OCI-LY7 (cell line): ENCODE results near the gene USP24. TPM values are rescaled to one million over a fixed set of nuclear protein-coding genes. Genes with fewer than 3 reads are reported as not detected.

Source experiments
- BruUV-seq: library from RNA; stranded (reverse); fragments of 400-500 nt; replicated peaks from 2 replicates; lab custom pipeline; 2021; lab: Mats Ljungman, UMichigan
- CTCF ChIA-PET: fragments of 300-600 bp; sonication (Branson Sonifier 250); formaldehyde crosslinking; loops from one replicate; lab custom pipeline; 2022; ENCODE audit warnings: antibody characterized with exemption; ENCODE audit not compliant: unreplicated experiment; lab: Charles Lee
- POLR2A ChIA-PET: fragments of 300-600 bp; sonication (Branson Sonifier 250); formaldehyde crosslinking; loops from one replicate; lab custom pipeline; 2022; ENCODE audit warnings: antibody characterized with exemption; lab: Charles Lee
- DNase-seq: peaks from one replicate; pipeline ENCODE4 v3.0.0-alpha.2; 2015; ENCODE audit warnings: low spot score
- H2AFZ ChIP-seq: fragments of 200-600 bp; sonication (generic), shearing (Covaris generic); 2 replicates; pipeline ENCODE4 v1.6.1; 2014; ENCODE audit warnings: mild to moderate bottlenecking, antibody characterized with exemption, low read length, moderate library complexity
- H3K27ac ChIP-seq: fragments of 200-600 bp; sonication (generic); 2 replicates; pipeline ENCODE4 v1.5.1; 2014; ENCODE audit warnings: mixed run types, low read depth, mild to moderate bottlenecking, moderate library complexity, low read length, inconsistent platforms; ENCODE audit not compliant: poor library complexity, severe bottlenecking
- H3K36me3 ChIP-seq: fragments of 200-600 bp; sonication (generic); 2 replicates; pipeline ENCODE4 v1.6.1; 2014; ENCODE audit warnings: mild to moderate bottlenecking, antibody characterized with exemption, low read length, moderate library complexity, mixed read lengths; ENCODE audit not compliant: insufficient read depth
- H3K4me1 ChIP-seq: fragments of 200-600 bp; sonication (generic); 2 replicates; pipeline ENCODE4 v1.5.1; 2014; ENCODE audit warnings: mild to moderate bottlenecking, low read length; ENCODE audit not compliant: insufficient read depth, poor library complexity, severe bottlenecking
- H3K4me2 ChIP-seq: fragments of 200-600 bp; sonication (generic); 2 replicates; pipeline ENCODE4 v1.6.1; 2014; ENCODE audit warnings: mild to moderate bottlenecking, low read length
- H3K4me3 ChIP-seq: fragments of 200-600 bp; sonication (generic); 2 replicates; pipeline ENCODE4 v1.5.1; 2014; ENCODE audit warnings: mild to moderate bottlenecking, low read depth, low read length; ENCODE audit not compliant: poor library complexity, severe bottlenecking
- H3K79me2 ChIP-seq: fragments of 200-600 bp; sonication (generic); 2 replicates; pipeline ENCODE4 v1.6.1; 2016; ENCODE audit warnings: low read depth, mild to moderate bottlenecking, low read length, moderate library complexity, mixed read lengths; ENCODE audit not compliant: insufficient read depth
- H3K9me2 ChIP-seq: fragments of 200-600 bp; sonication (generic); 2 replicates; pipeline ENCODE4 v1.6.1; 2016; ENCODE audit warnings: mild to moderate bottlenecking, low read length, mixed read lengths; ENCODE audit not compliant: insufficient read depth
- H3K9me3 ChIP-seq: fragments of 200-600 bp; sonication (generic); 2 replicates; pipeline ENCODE4 v1.6.1; 2014; ENCODE audit warnings: mild to moderate bottlenecking, mixed run types, low read length, mixed read lengths
- H4K20me1 ChIP-seq: fragments of 200-600 bp; sonication (generic); 2 replicates; pipeline ENCODE4 v1.6.1; 2014; ENCODE audit warnings: mild to moderate bottlenecking, antibody characterized with exemption, low read length, moderate library complexity, mixed read lengths; ENCODE audit not compliant: insufficient read depth
- CTCF ChIP-seq: fragments of 200-600 bp; sonication (generic); conservative IDR thresholded peaks from 2 replicates; pipeline ENCODE4 v1.5.1; 2014; ENCODE audit warnings: mild to moderate bottlenecking, antibody characterized with exemption, low read length, moderate library complexity, mixed read lengths
- EZH2phosphoT487 ChIP-seq: fragments of 200-600 bp; sonication (generic); IDR thresholded peaks from 2 replicates; pipeline ENCODE4 v1.6.1; 2018; ENCODE audit warnings: low read depth, borderline replicate concordance, mild to moderate bottlenecking, mixed run types, antibody characterized with exemption, low read length, moderate library complexity, mixed read lengths
- intact Hi-C: fragments of 100-400 bp; cut with micrococcal nuclease; formaldehyde crosslinking; loops from one replicate; pipeline ENCODE4 v1.10.0; 2022; ENCODE audit not compliant: unreplicated experiment
- total RNA-seq, 2 experiments: library from RNA; depleted of rRNA in 1 of 2; stranded (reverse); fragments of >200 nt in 1 of 2; shearing (Covaris generic) in 1 of 2; gene quantifications; 2 replicates each; pipeline ENCODE4 v1.2.3, GENCODE V29; 2014 to 2022

USP24 gene
- total RNA-seq, 2 experiments from 2014 or later = 35.1 to 46.3 TPM

- Histone ChIP-seq H3K79me2 (no peaks in the 10 kb centered on the region), H3K9me2 (no peaks in the 10 kb centered on the region), H3K4me3 (no peak overlapping the region), H2AFZ (no peak overlapping the region), H4K20me1 (no peaks in the 10 kb centered on the region), H3K4me2 (no peak overlapping the region), H3K36me3 (peaks cover 68% of the 10 kb centered on the region), H3K9me3 (no peaks in the 10 kb centered on the region), H3K27ac (no peak overlapping the region), H3K4me1 (no peaks in the 10 kb centered on the region)
- BruUV-seq = no TSS peak
- intact Hi-C loops = no loop called here
- ChIA-PET CTCF (no interaction called here), POLR2A (interaction anchor here (0.7 to 1.4 kb wide), 2 partner anchors 65 to 377 kb away, joined by 3 to 5 read pairs; no protein-coding TSS in a partner anchor)
- TF ChIP-seq CTCF (no peak), EZH2phosphoT487 (no peak)
- no peak for DNase-seq
Measured at GRCh38 chr1:55147524-55147923, 67.6 kb downstream of the USP24 start.

GRCh38 chr1:55146781-55147180 is 68.4 kb downstream of the USP24 start:
- Histone ChIP-seq H3K27ac (no peak overlapping the region), H3K9me2 (no peaks in the 10 kb centered on the region), H3K4me1 (no peaks in the 10 kb centered on the region), H3K36me3 (peaks cover 70% of the 10 kb centered on the region), H3K4me2 (no peak overlapping the region), H3K4me3 (no peak overlapping the region), H3K79me2 (no peaks in the 10 kb centered on the region), H3K9me3 (no peaks in the 10 kb centered on the region), H2AFZ (no peak overlapping the region), H4K20me1 (no peaks in the 10 kb centered on the region)
- no TSS peak for BruUV-seq
- intact Hi-C loops = no loop called here
- ChIA-PET CTCF (no interaction called here), POLR2A (no interaction called here)
- DNase-seq = no peak
- no peak for TF ChIP-seq CTCF
- no peak for TF ChIP-seq EZH2phosphoT487

GRCh38 chr1:55144886-55145285 is 70.3 kb downstream of the USP24 start:
- BruUV-seq = no TSS peak
- Histone ChIP-seq H2AFZ (no peak overlapping the region), H3K4me1 (no peaks in the 10 kb centered on the region), H3K36me3 (peaks cover 86% of the 10 kb centered on the region), H3K9me2 (no peaks in the 10 kb centered on the region), H3K9me3 (no peaks in the 10 kb centered on the region), H4K20me1 (no peaks in the 10 kb centered on the region), H3K27ac (no peak overlapping the region), H3K79me2 (no peaks in the 10 kb centered on the region), H3K4me2 (no peak overlapping the region), H3K4me3 (no peak overlapping the region)
- intact Hi-C loops = no loop called here
- ChIA-PET POLR2A (interaction anchor here (2.8 kb wide), 1 partner anchor 8 kb away, joined by 15 read pairs; no protein-coding TSS in a partner anchor), CTCF (no interaction called here)
- no peak for TF ChIP-seq CTCF
- TF ChIP-seq EZH2phosphoT487 = no peak
- DNase-seq = no peak
